ENCODE results near the gene CEP85. TPM values are rescaled to one million over a fixed set of nuclear protein-coding genes. Genes with fewer than 3 reads are reported as not detected.

Gene CEP85
- total RNA-seq, 1 donor from 2014 or later, result 10.5 TPM

- Histone ChIP-seq H3K27ac (ENCODE audit: low read depth, low read length) (peak overlapping the region; percentile 29), H2AFZ (ENCODE audit: low read depth, low read length) (no peak overlapping the region), H3K79me2 (ENCODE audit: insufficient read depth, low read length) (peaks cover 63% of the 10 kb centered on the region), H3K4me1 (ENCODE audit: insufficient read depth, low read length) (peaks cover 17% of the 10 kb centered on the region), H4K20me1 (ENCODE audit: insufficient read depth, low read length) (no peaks in the 10 kb centered on the region), H3K9ac (ENCODE audit: low read length) (no peak overlapping the region), H3K4me3 (ENCODE audit: insufficient read depth, low read depth, low read length) (no peak overlapping the region), H3K36me3 (ENCODE audit: insufficient read depth, low read length) (no peaks in the 10 kb centered on the region), H3K4me2 (ENCODE audit: low read length) (peak overlapping the region; percentile 68), H3K9me3 (ENCODE audit: insufficient read depth, low read depth, low read length) (no peaks in the 10 kb centered on the region), H3K27me3 (ENCODE audit: insufficient read depth, low read length) (no peaks in the 10 kb centered on the region)
- TF ChIP-seq, protein P1, sequence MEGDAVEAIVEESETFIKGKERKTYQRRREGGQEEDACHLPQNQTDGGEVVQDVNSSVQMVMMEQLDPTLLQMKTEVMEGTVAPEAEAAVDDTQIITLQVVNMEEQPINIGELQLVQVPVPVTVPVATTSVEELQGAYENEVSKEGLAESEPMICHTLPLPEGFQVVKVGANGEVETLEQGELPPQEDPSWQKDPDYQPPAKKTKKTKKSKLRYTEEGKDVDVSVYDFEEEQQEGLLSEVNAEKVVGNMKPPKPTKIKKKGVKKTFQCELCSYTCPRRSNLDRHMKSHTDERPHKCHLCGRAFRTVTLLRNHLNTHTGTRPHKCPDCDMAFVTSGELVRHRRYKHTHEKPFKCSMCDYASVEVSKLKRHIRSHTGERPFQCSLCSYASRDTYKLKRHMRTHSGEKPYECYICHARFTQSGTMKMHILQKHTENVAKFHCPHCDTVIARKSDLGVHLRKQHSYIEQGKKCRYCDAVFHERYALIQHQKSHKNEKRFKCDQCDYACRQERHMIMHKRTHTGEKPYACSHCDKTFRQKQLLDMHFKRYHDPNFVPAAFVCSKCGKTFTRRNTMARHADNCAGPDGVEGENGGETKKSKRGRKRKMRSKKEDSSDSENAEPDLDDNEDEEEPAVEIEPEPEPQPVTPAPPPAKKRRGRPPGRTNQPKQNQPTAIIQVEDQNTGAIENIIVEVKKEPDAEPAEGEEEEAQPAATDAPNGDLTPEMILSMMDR (IDR thresholded peaks at IDR 0.05; ENCODE audit: insufficient read depth, low read depth, low read length), result no peak
- TF ChIP-seq EZH2 (IDR thresholded peaks at IDR 0.05; ENCODE audit: insufficient read depth, low read length), result no peak
- Mint-ChIP-seq H3K9me3 (ENCODE audit: unreplicated experiment) (no peaks in the 10 kb centered on the region), H3K36me3 (ENCODE audit: low read depth, unreplicated experiment) (no peaks in the 10 kb centered on the region), H3K27ac (ENCODE audit: unreplicated experiment) (no peak overlapping the region), H3K4me3 (ENCODE audit: unreplicated experiment) (peak overlapping the region; percentile 4), H3K27me3 (ENCODE audit: low read depth, unreplicated experiment) (no peaks in the 10 kb centered on the region), H3K4me1 (ENCODE audit: low read depth, unreplicated experiment) (peaks cover 14% of the 10 kb centered on the region)
- peak; percentile 59 for DNase-seq (ENCODE audit: low read depth)
- peak; percentile 29 for FAIRE-seq
Observed at GRCh38 chr1:26237230-26237966, 3.4 kb downstream of the CEP85 start.

- no peak overlapping the region for H3K4me3 Mint-ChIP-seq (ENCODE audit: unreplicated experiment)
- H3K9me3 Mint-ChIP-seq (ENCODE audit: unreplicated experiment), result no peaks in the 10 kb centered on the region
- no peaks in the 10 kb centered on the region for H3K9me3 ChIP-seq (ENCODE audit: insufficient read depth, low read depth, low read length)
- H3K27ac Mint-ChIP-seq (ENCODE audit: unreplicated experiment), result no peak overlapping the region
- no peaks in the 10 kb centered on the region for H3K27me3 Mint-ChIP-seq (ENCODE audit: low read depth, unreplicated experiment)
- H3K9ac ChIP-seq (ENCODE audit: low read length), result no peak overlapping the region
- peaks cover 15% of the 10 kb centered on the region for H3K4me1 ChIP-seq (ENCODE audit: insufficient read depth, low read length)
- no peak overlapping the region for H2AFZ ChIP-seq (ENCODE audit: low read depth, low read length)
- no peaks in the 10 kb centered on the region for H3K27me3 ChIP-seq (ENCODE audit: insufficient read depth, low read length)
- peaks cover 64% of the 10 kb centered on the region for H3K79me2 ChIP-seq (ENCODE audit: insufficient read depth, low read length)
- H3K36me3 ChIP-seq (ENCODE audit: insufficient read depth, low read length), result peaks cover 4% of the 10 kb centered on the region
- H4K20me1 ChIP-seq (ENCODE audit: insufficient read depth, low read length), result peaks cover 12% of the 10 kb centered on the region
- TF ChIP-seq EZH2 (IDR thresholded peaks at IDR 0.05; ENCODE audit: insufficient read depth, low read length), result no peak
- TF ChIP-seq, protein P1 (IDR thresholded peaks at IDR 0.05; ENCODE audit: insufficient read depth, low read depth, low read length), result no peak
- H3K36me3 Mint-ChIP-seq (ENCODE audit: low read depth, unreplicated experiment), result no peaks in the 10 kb centered on the region
- no peak overlapping the region for H3K4me3 ChIP-seq (ENCODE audit: insufficient read depth, low read depth, low read length)
- H3K4me2 ChIP-seq (ENCODE audit: low read length), result peak overlapping the region; percentile 45
- DNase-seq (ENCODE audit: low read depth) (peak; percentile 77), FAIRE-seq (no peak)
- peaks cover 14% of the 10 kb centered on the region for H3K4me1 Mint-ChIP-seq (ENCODE audit: low read depth, unreplicated experiment)
- no peak overlapping the region for H3K27ac ChIP-seq (ENCODE audit: low read depth, low read length)
Observed at GRCh38 chr1:26239936-26240335, 5.9 kb downstream of the CEP85 start.

DNA sequence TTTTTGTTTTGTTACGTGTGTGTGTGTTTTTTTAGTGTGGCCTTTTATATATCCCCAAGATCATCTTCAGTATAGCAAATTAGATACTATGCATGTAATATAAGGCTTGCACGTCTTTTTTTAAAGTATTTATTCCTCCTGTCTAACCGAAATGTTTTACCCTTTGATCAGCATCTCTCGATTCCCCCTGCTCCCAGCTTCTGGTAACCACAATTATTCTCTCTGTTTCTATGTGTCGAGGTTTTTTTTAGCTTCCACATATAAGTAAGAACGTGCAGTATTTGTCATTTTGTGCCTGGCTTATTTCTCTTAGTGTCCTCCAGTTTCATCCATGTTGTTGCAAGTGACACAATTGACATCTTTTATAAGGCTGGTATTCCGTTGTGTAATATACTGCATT, 18.7 kb downstream of the CEP85 start:
- H3K36me3 Mint-ChIP-seq (ENCODE audit: low read depth, unreplicated experiment), result peaks cover 17% of the 10 kb centered on the region
- no peak overlapping the region for H3K4me3 Mint-ChIP-seq (ENCODE audit: unreplicated experiment)
- FAIRE-seq (no peak), DNase-seq (ENCODE audit: low read depth) (no peak)
- Histone ChIP-seq H3K9ac (ENCODE audit: low read length) (no peak overlapping the region), H3K27me3 (ENCODE audit: insufficient read depth, low read length) (no peaks in the 10 kb centered on the region), H3K9me3 (ENCODE audit: insufficient read depth, low read depth, low read length) (no peaks in the 10 kb centered on the region), H2AFZ (ENCODE audit: low read depth, low read length) (no peak overlapping the region), H3K4me1 (ENCODE audit: insufficient read depth, low read length) (no peaks in the 10 kb centered on the region), H3K27ac (ENCODE audit: low read depth, low read length) (no peak overlapping the region), H3K4me2 (ENCODE audit: low read length) (no peak overlapping the region), H3K4me3 (ENCODE audit: insufficient read depth, low read depth, low read length) (no peak overlapping the region), H4K20me1 (ENCODE audit: insufficient read depth, low read length) (peaks cover 1% of the 10 kb centered on the region), H3K36me3 (ENCODE audit: insufficient read depth, low read length) (peaks cover 8% of the 10 kb centered on the region), H3K79me2 (ENCODE audit: insufficient read depth, low read length) (no peaks in the 10 kb centered on the region)
- H3K27me3 Mint-ChIP-seq (ENCODE audit: low read depth, unreplicated experiment), result no peaks in the 10 kb centered on the region
- H3K9me3 Mint-ChIP-seq (ENCODE audit: unreplicated experiment), result no peaks in the 10 kb centered on the region
- H3K27ac Mint-ChIP-seq (ENCODE audit: unreplicated experiment), result no peak overlapping the region
- TF ChIP-seq, protein P1 (IDR thresholded peaks at IDR 0.05; ENCODE audit: insufficient read depth, low read depth, low read length), result no peak
- no peak for TF ChIP-seq EZH2 (IDR thresholded peaks at IDR 0.05; ENCODE audit: insufficient read depth, low read length)
- H3K4me1 Mint-ChIP-seq (ENCODE audit: low read depth, unreplicated experiment), result peaks cover 13% of the 10 kb centered on the region
